HG02610 (cell line): ENCODE measurements around the gene HMCN2.

Source experiments
- ATAC-seq: cut with Tn5 transposase; IDR thresholded peaks from one replicate; pipeline ENCODE4 v1.9.1; 2021; ENCODE audit warnings: mild to moderate bottlenecking, moderate library complexity; ENCODE audit not compliant: unreplicated experiment

HMCN2 gene

GRCh38 chr9:130405657-130406257 lies 140.2 kb downstream of the HMCN2 start:
- ATAC-seq: no peak

- ATAC-seq: no peak
Observed at GRCh38 chr9:130406278-130406895, 140.8 kb downstream of the HMCN2 start.

GRCh38 chr9:130407916-130408663 lies 142.5 kb downstream of the HMCN2 start:
- no peak for ATAC-seq

GRCh38 chr9:130408669-130409068 lies 143.1 kb downstream of the HMCN2 start:
- no peak for ATAC-seq

GRCh38 chr9:130409246-130409645 lies 143.7 kb downstream of the HMCN2 start:
- no peak for ATAC-seq

- no peak for ATAC-seq
Observed at GRCh38 chr9:130410443-130410842, 144.9 kb downstream of the HMCN2 start.

GRCh38 chr9:130411566-130411915 lies 146.0 kb downstream of the HMCN2 start:
- no peak for ATAC-seq

GRCh38 chr9:130414081-130414731 lies 148.6 kb downstream of the HMCN2 start:
- no peak for ATAC-seq

GRCh38 chr9:130414910-130415746 lies 149.6 kb downstream of the HMCN2 start:
- no peak for ATAC-seq

- no peak for ATAC-seq
Observed at GRCh38 chr9:130417602-130418001, 152.0 kb downstream of the HMCN2 start.

- no peak for ATAC-seq
Observed at GRCh38 chr9:130418776-130419175, 153.2 kb downstream of the HMCN2 start.

GRCh38 chr9:130419521-130420035 lies 154.0 kb downstream of the HMCN2 start:
- no peak for ATAC-seq

- ATAC-seq: no peak
Observed at GRCh38 chr9:130421154-130421801, 155.7 kb downstream of the HMCN2 start.

GRCh38 chr9:130421802-130422276 lies 156.3 kb downstream of the HMCN2 start:
- ATAC-seq: no peak

GRCh38 chr9:130422546-130422945 lies 157.0 kb downstream of the HMCN2 start:
- ATAC-seq: no peak

- ATAC-seq: no peak
Observed at GRCh38 chr9:130423272-130423671, 157.7 kb downstream of the HMCN2 start.

- ATAC-seq: no peak
Observed at GRCh38 chr9:130424595-130425454, 159.3 kb downstream of the HMCN2 start.

- no peak for ATAC-seq
Observed at GRCh38 chr9:130425741-130426466, 160.3 kb downstream of the HMCN2 start.

GRCh38 chr9:130426467-130426773 lies 160.9 kb downstream of the HMCN2 start:
- ATAC-seq: no peak
